Peyer's patch (tissue), 4 donors: Measurements from ENCODE around the gene KRT77.

Source experiments
- CTCF ChIP-seq, 6 experiments: fragments of 450-650 bp in 4 of 6; fragments of 200-600 bp in 2 of 6; sonication (generic) in 1 of 6; IDR thresholded peaks; one replicate each; pipeline ENCODE4 v1.5.1; 2017 to 2019; ENCODE audit warnings: antibody characterized with exemption in 6 of 6, mild to moderate bottlenecking in 3 of 6, moderate library complexity in 1 of 6
- POLR2A ChIP-seq, 2 donors: fragments of 450-650 bp; IDR thresholded peaks; one replicate each; pipeline ENCODE4 v1.5.1; 2017; ENCODE audit warnings: antibody characterized with exemption in 2 of 2, mild to moderate bottlenecking in 2 of 2, moderate library complexity in 2 of 2

GRCh38 chr12:52669426-52669825 lies 33.9 kb downstream of the KRT77 start:
- TF ChIP-seq CTCF (IDR thresholded peaks at IDR 0.05) (no peak), POLR2A (IDR thresholded peaks at IDR 0.05) (no peak)
